HG03066 (cell line): Measurements from ENCODE around the gene RASA3.

Experiments used
- ATAC-seq: cut with Tn5 transposase; IDR thresholded peaks from one replicate; pipeline ENCODE4 v1.9.1; 2021; ENCODE audit warnings: low read depth; ENCODE audit not compliant: unreplicated experiment

The RASA3 gene

DNA sequence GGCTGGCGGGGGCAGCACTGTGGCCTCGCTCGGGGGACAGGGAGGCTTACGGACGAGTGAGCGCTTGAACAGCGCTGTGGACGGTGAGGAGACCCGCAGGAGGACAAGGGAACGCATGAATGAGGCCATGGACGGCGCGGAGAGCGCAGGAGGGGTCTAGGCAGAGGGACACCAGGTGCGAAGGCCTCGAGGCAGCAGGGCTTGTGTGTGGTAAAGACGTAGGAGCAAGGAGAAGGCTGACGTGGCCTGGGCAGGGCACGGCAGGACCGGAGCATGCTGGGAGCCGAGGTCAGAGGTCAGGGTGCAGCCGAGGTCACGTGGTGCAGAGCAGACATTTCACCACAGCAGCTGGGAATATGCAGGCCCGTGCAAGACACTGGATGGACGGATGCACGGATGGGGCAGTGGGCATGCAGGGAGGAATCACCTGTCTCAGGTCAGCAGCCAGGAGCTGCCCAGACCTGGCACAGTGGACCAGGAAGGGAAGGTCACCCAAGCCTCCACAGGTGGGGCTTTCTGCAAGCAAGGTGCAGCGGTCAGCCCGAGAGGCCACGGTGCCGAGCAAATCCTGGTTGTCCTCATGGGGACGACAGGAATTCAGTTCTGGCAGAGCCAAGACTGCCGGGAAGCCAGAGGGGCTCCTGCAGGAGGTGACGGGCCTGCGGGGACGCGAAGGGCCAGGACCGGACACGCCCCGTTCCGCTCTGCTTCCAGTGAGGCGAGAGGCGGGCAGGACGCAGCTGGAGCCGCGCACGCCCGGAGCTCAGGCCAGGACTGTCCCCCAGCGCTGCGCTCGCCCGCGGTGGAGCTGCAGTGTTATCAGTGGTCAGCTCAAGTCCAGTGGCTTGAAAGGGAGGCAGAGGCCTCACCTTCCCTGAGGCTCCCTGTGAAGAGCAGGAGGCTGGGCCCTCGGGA lies 72.2 kb downstream of the RASA3 start:
- no peak for ATAC-seq

DNA sequence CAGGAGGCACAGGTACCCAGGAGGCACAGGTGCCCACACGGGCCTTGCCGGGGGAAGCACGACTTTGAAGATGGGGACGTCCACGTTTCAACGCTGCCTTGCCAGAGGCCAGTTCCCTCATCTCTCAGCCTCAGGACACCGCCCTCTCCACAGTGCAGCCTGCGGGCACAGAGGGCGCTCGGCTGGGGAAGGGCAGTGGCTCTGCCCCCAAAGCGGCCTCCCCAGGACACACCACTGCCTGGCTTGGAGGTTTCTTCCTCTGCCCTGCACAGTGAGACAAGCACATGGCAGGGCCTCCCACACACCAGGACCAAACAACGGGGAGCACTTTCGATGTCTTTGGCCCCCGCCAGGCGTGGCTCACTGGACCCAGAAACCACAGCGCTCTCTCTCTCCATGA lies 73.0 kb downstream of the RASA3 start:
- no peak for ATAC-seq

DNA sequence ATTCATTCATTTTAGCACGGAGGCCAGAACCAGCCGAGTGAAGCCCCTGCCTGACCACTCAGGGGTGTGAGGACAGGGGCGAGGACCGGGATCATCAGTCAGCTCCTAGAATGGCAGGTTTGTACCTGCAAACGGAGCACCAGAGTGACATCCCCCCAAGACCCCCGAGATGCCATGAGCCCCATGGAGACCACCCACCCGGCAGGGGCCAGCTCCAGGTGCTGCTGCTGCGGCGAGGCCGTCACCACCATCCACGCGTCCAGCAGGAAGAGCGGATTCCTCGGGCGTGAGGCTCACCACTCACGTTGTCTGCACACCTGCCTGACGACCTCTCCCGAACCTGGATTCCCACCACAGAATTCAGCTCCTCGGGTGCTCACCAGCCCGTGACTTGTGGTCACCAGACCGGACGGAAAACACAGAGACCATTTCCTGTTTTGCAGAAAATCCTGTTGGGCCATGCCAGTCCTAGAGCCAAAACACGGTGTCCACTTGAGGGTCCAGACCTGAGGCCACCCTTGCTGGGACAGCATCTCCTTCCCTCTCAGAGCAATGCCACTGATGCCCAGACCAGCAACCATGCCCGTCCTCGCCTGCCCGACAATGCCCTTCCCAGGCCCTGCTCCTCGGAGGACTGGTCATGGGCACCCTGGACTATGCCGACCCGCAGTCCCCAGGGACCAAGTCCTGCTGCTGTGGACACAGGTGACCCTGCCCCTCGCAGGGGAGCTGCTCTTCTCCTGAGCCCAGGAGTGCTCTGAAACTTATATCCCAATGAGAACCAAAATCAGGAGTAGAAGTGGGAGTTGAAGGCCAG lies 74.2 kb downstream of the RASA3 start:
- no peak for ATAC-seq

DNA sequence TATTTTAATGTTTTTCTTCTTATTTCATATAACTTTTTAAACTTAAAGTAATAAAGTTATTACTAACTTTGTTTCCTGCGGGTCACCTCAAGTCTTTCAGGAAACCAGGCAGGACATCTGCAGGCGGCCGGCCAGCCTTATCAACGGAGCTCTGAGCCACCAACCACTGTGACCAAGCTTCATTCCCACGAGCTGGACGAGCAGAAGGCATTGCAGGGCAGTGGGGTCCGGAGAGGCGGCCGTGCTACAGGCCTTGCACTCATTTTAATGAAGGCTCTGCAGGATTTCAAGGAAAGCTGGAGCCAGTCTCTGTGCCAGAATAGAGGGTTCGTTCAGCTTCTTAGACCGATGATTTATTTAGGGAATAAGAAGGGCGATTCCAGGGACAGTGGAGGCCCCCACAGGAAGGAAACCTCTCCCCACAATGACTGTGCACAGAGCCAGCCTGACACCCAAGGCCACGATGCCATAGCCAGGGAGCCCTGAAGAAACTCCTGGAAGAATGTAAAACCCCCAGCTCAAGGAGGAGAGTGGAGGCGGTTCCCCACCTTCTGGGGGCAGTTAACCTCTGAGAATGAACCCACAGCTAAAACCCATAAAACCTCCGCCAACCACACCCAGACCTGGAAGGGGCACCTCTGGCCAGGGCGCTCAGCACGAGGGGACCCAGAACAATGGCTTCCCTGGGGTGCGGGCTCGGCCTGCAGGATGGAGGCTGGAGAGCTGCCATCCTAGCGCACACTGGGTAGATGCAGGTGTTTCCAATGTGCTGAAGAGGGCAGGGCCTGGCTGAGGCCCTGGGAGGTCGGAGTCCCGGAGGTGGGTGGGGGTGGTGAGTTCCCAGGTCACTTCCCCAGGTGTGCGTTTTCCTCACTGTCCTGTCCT lies 75.0 kb downstream of the RASA3 start:
- no peak for ATAC-seq

DNA sequence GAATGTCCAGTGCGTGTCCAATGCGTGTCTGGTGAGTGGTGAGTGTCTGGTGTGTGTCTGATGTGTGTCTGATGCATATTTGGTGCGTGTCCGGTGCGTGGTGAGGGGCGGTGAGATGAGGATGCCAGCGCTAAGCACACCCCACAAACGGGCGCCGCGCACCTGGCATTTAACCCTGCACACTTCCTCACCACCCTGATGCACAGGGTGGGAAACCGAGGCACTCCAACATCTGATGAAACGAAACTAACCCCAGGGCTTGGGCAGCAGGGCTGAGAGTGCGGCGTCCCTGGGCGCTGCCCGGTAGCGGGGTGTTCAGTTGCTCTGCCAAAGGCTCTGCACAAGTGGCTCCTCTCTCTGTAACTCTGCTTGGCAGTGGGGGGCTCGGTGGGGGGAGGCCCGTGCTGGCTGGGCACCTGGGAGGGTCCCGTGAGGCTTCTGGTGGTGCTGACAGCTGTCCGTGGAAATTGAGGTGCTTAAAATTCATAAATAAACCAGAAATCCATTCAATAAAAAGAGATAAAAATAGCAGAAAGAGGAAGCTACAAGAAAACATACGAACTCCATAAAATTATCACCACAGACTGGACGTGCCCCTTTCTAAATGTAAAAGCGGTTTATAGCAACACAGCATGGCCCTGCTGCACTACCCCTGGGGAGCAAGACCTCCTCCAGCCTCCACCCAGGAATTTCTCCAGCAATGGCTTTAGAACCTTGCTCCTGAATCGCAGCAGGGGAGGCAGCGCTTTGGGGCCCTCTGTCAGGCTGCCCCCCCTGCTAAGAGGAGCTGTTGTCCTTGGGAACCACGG lies 76.0 kb downstream of the RASA3 start:
- ATAC-seq = no peak

DNA sequence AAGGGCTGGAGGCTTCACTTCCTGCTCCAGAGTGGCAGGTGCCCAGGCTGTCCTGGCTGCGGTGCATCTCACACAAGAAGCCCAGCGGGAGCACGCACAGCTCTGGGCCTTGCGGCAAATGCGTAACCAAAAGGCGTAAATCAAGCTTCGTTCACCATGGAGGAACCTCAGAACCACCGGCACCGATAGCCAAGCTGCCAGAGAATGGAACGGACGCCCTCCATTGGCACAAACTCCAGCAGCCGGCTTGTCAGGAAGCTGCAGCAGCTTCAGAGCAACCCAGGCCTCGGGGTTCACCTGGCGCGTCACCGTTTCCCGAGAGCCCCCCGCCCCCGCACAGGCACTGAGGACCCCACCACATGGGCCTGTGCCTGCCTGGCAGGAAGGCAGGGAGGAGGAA lies 76.7 kb downstream of the RASA3 start:
- ATAC-seq = no peak

DNA sequence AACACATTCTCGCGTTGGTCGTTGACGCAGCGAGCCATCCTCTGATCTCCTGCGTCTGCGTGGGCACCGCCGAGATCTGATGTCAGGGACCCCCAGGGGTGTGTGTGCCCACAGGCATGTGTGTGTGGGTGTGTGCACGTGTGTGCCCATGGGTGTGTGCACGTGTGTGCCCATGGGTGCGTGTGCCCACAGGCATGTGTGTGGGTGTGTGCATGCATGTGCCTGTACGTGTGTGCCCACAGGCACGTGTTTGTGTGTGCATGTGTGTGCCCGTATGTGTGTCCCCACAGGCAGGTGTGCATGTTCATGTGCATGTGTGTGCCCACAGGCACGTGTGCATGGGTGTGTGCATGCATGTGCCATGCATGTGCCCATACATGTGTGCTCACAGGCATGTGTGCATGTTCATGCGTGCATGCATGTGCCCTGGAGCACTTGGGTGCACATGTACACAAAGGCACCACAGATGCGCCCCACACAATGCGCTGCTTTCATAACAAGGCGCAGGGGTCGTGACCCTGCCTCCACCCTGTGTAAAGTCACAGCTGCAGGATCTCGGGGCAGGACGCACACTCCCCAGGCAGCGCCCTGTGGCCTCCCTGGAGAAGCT lies 77.5 kb downstream of the RASA3 start:
- no peak for ATAC-seq

DNA sequence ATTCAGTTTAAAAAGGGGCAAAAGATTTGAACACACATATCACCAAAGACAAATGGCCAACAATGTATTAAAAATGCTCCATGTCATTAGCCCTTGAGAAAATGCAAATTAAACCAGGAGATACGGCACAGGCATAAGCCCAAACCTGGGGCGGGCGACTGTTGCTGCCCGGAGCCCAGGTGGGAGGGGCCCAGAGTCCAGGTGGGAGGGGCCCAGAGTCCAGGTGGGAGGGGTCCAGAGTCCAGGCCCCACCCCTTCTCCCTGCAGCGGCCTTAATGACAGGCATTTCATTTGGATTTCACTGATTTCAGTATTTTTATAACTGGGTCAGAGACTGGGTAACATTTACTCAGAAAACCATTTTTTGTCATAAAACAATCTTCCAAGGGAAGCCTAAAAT lies 78.2 kb downstream of the RASA3 start:
- no peak for ATAC-seq

DNA sequence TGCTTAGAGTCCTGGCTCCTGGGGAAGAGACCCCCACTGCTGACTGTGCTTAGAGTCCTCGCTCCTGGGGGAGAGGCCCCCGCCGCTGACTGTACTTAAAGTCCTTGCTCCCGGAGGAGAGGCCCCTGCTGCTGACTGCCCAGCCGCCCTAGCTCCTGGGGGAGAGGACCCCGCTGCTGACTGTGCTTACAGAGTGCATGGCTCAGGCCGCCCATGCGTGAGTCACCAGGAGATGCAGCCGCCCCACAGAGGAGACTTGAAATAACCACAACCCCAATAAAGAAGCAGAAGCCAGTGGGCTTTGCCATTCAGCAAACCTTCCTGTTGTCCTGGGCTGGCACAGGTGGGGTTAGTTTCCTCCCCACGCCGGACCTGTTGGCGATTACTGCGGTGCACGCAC lies 79.4 kb downstream of the RASA3 start:
- ATAC-seq = no peak

DNA sequence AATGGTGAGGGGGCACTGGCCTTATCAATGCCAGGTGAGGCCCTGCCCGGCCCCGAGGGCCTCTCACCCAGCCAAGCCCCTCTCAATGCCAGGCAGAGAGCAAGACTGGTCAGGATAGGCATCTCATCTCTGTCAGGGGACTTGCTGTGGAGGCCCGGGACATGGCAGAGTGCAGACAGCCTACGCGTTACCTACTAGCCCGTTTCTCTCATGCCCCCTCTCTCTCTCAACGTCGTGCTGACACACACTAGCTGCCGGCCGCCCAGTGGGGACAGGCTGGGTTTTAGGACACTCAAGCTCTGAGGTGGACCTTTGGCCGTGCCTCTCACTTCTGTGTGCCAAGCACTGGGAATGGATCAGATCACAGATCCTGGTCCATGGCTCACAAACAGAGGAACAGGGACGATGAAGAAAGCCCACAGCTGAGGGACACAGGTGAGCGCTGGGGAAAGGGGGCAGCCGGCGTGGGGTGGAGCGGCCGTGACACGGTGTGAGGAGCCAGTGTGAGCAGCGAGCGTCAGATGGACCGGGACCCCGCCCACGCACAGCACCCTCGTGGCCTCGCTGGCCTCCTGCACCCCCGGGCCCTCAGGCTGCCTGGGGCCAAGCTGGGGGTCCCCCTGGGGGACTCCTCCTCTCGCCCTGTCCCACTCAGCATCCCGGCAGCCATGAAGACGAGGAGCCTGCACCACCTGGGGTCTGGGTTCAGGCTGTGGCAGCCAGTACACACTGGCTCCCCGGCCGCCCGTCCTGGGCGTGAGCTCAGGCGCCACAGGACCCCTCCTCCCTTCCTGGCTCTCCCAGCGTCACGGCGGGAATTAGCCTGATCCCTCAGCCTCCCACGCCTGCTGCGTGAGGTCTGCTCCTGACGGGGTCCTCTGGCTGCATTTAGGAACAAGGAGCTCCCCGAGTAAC lies 81.6 kb downstream of the RASA3 start:
- ATAC-seq = no peak

DNA sequence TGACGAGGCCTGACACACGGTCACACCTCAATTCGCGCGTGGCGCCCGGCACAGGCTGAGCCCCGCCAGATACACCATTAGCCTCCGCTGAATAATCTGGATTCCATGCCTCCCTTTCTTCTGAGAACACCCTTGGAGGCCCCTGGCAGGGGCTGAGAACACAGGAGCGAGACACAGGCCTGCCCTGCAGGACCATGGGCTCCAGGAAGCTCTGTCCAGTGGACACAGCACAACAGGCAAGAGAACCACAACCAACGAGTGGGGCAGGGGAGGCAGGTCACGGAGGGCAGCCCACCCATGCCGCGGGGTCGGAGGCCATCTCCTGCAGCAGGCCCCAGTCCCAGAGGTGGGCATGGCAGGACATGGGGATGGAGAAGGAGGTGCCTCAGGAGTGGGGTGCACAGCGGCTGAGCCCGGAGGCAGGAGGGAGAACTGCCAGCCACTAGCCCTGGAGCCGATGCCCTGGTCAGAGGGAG lies 82.8 kb downstream of the RASA3 start:
- ATAC-seq = no peak

DNA sequence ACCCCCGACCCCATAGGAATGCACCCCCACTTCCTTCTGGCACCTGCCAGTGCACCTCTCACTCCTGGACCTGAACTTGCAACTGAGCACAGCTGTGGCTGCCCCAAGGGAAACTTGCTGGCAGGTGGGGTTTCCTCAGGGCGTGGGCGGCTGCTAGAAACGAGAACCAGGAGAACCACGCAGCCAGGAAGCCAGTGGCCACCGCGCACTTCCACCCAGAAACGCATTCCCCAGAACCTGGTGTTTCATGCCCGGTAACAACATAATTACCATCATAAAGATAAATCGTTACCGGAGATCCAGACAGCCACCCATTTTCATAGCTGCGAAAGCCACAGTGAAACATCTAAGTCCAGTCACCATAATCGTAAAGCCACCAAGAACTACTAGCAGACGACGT lies 83.4 kb downstream of the RASA3 start:
- ATAC-seq = peak; percentile 59

DNA sequence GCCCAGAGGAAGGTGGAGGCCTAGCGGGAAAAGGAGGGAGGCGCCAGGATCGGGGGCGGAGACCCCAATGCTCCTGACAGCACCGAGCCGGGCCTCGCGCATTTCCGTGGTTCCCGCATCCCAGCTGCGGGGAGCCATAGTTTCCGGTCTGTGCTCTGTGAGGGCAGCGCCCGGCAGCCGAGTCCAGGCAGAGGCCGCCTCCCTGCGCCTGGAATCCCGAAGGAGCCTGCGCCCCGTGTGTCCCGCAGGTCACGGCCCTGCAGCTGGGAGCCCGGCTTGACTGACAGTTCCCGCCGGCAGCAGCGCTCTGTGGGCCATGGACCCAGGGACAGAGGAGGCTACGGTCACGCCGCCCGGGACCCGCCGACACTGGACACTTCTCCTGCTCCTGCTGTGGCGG lies 84.0 kb downstream of the RASA3 start:
- no peak for ATAC-seq

DNA sequence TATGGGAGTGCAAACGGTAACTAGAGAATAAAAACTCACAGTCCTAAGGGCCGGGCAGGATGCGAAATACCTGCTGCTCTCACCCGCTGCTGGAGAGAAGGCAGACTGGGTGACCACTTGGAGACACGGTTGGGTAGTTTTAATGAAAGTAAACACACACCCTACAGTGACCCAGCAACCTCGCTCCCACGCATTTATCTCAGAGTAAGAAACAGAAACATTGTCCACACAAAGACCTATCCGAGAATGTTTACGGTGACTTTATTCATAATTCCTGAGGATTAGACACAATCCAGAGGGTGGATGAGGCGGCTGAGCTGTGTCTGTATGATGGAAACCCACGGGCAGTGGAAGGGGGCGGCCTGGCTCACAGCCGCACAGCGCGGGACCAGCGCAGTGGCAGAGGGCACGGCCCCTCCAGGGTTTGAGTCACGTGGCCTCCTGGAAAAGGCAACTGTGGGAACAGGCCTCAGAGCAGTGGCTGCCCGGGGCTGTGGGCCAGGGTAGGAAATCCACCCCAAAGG lies 85.0 kb downstream of the RASA3 start:
- ATAC-seq = no peak

DNA sequence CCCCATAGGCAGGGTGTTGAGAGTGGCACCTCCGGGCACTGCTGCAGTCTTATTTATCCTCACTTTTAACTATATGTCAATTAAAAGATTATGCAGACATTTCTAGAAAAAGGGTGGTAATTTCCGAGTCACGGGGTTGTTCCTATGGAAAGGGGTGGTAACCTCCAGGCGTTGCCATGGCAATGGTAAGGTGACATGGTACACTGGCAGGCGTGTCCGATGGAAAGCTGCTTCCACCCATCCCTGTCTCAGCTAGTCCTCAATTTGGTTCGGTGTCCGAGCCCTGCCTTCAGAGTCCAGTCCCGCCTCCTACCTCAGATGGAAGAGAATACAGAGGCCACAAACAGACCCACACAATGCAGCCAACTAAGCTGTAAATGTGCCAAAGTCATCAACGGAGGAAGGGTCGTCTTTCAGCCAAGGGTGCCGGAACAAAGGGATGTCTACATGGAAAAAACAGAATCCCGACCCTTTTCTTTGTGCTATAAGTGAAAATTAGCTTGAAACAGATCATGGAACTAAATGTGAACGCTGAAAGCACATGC lies 85.9 kb downstream of the RASA3 start:
- no peak for ATAC-seq

DNA sequence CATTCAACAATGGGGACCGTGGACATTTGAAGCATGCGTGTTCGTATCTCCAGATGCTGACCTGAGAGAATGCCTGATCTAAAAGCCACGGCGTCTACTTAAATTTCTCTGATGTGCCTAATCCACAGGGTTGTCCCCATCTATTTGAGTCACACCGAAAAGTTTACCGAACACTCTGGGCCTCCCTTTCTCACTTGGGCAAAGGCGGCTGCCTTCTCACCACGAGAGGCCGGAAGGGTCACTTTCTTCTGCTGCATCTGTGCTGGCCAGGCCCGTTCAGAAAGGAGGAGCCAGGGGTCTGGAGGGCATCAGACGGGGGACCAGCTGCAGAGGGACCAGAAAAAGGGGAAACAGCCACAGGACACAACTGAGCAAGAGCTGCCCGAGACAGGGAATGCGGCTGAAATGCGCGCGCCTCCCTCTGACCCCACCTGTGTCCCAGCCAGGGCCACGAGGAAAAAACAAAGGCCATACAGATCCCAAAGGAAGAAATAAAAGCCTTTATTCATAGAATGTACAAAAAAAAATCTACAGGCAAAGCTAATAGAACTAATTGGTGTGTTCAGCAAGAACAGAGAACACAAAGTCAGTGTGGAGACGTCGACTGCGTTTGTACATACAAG lies 87.2 kb downstream of the RASA3 start:
- ATAC-seq = no peak

DNA sequence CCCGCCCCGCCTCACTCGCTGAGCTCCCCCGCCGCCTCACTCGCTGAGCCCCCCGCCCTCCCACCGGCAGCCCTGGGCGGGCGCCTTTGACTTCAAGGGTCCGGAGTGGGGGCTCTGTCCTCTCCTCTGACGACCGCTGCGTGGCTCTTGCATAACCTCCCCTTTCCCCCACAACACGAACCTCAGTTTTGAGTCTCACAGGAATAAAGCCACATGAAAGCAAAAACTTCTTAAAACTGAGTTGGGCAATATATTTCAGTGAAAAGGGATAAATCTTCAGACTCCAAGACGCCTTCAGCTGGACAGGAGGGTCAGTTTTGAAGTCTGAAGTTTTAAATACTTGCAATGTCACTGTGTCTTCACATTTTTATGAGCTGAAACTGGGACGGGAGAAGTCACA lies 87.9 kb downstream of the RASA3 start:
- ATAC-seq = no peak
